Pons (tissue), 1 donor: Measurements from ENCODE around the gene AVPR1B.

Experiments used
- DNase-seq: peaks from one replicate; pipeline ENCODE4 v3.0.0-alpha.2; 2016; ENCODE audit warnings: low spot score

The AVPR1B gene

GRCh38 chr1:206111271-206111927 is 5.8 kb downstream of the AVPR1B start:
- DNase-seq: no peak

GRCh38 chr1:206110820-206111219 is 6.4 kb downstream of the AVPR1B start:
- DNase-seq: no peak

GRCh38 chr1:206110161-206110560 is 7.0 kb downstream of the AVPR1B start:
- no peak for DNase-seq

- DNase-seq: no peak
These were observed 7.5 kb downstream of the AVPR1B start for GRCh38 chr1:206109718-206110117.

- no peak for DNase-seq
These were observed 8.6 kb downstream of the AVPR1B start for GRCh38 chr1:206108635-206109034.

GRCh38 chr1:206107168-206107544 is 10.0 kb downstream of the AVPR1B start:
- DNase-seq: no peak

GRCh38 chr1:206106328-206107167 is 10.6 kb downstream of the AVPR1B start:
- peak; percentile 84 for DNase-seq

GRCh38 chr1:206105464-206105995 is 11.7 kb downstream of the AVPR1B start:
- no peak for DNase-seq

GRCh38 chr1:206103979-206104378 is 13.2 kb downstream of the AVPR1B start:
- DNase-seq: no peak

GRCh38 chr1:206102292-206102936 is 14.8 kb downstream of the AVPR1B start:
- peak; percentile 67 for DNase-seq

GRCh38 chr1:206101351-206102045 is 15.7 kb downstream of the AVPR1B start:
- DNase-seq: no peak

- DNase-seq: no peak
These were observed 16.9 kb downstream of the AVPR1B start for GRCh38 chr1:206100226-206100815.

GRCh38 chr1:206098242-206098919 is 18.8 kb downstream of the AVPR1B start:
- DNase-seq: no peak

- no peak for DNase-seq
These were observed 19.8 kb downstream of the AVPR1B start for GRCh38 chr1:206097381-206097780.

GRCh38 chr1:206094024-206094423 is 23.2 kb downstream of the AVPR1B start:
- DNase-seq: no peak

- no peak for DNase-seq
These were observed 27.8 kb downstream of the AVPR1B start for GRCh38 chr1:206089341-206089740.

GRCh38 chr1:206087091-206087490 is 30.1 kb downstream of the AVPR1B start:
- no peak for DNase-seq

- DNase-seq: no peak
These were observed 33.4 kb downstream of the AVPR1B start for GRCh38 chr1:206083750-206084149.

GRCh38 chr1:206082831-206083695 is 34.1 kb downstream of the AVPR1B start:
- DNase-seq: no peak

GRCh38 chr1:206081856-206082255 is 35.3 kb downstream of the AVPR1B start:
- DNase-seq: no peak
